NCI-H146 treated with DMSO at 0.1 percent for 48 hours (cell line): ENCODE data around the gene HSPA1B.
"Not testable (repeated sequence)": the region's sequence is repeated elsewhere in the genome, so short reads cannot be mapped to it uniquely, and the experiment has no call there.

Source experiments
- DNase-seq: peaks from one replicate; lab custom pipeline; 2025; ENCODE audit not compliant: unreplicated experiment; lab: John Stamatoyannopoulos, UW

HSPA1B gene

DNA sequence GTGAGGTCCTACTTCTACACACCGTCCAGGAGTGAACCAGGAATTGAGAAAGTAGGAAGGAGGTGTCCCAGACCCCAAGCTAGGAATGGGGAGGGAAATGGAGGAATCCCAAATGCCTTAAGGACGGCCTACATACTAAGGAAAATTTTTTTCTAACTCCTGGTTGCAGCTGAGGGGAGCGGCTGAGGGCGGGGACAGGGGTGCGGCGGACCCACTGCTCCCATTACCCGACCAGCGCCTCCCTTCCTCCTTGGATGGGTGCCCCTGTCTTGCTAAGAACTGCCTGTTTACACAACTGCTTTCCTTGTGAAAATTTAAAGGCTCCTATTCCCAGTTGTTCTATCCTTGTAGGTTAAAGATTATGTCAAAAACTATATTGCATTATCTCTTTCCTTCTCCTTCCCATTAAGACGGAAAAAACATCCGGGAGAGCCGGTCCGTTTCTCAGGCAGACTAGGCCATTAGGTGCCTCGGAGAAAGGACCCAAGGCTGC lies 699 bp upstream of the HSPA1B start:
- no peak for DNase-seq

- no peak for DNase-seq
These were observed 2.2 kb downstream of the HSPA1B start for GRCh38 chr6:31829633-31830283.

- DNase-seq: no peak
These were observed 3.4 kb downstream of the HSPA1B start for GRCh38 chr6:31830886-31831335.

DNA sequence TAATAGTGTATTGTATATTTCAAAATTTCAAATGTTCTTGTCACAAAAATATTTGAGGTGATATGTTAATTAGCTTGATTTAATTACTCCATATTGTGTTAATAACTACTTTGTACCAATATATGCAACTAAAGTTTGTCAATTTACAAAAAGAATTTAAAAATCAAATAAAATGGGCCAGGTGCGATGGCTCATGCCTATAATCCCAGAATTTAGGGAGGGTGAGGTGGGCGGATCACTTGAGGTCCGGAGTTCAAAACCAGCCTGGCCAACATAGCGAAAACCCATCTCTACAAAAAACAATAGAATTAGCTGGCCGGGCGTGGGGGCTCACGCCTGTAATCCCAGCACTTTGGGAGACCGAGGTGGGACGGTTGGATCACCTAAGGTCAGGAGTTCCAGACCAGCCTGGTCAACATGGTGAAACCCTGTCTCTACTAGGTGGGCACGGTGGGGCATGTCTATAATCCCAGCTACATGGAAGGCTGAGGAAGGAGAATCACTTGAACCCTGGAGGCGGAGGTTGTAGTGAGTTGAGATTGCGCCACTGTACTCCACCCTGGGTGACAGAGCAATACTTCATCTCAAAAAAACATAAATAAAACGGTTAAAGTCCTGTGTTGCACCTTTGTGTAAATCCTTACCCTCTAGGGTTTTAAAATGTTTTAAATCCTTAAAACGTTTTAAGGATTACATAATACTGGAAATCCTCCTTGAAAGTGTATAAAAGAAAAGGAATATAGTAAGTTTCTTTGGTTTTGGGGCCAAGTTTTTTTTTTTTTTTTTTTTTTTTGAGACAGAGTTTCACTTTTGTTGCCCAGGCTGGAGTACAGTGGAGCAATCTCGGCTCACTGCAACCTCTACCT lies 4.0 kb downstream of the HSPA1B start:
- no peak for DNase-seq

GRCh38 chr6:31834367-31835250 lies 7.1 kb downstream of the HSPA1B start:
- peak; percentile 83 for DNase-seq

- DNase-seq: no peak
These were observed 8.5 kb downstream of the HSPA1B start for GRCh38 chr6:31836047-31836473.

DNA sequence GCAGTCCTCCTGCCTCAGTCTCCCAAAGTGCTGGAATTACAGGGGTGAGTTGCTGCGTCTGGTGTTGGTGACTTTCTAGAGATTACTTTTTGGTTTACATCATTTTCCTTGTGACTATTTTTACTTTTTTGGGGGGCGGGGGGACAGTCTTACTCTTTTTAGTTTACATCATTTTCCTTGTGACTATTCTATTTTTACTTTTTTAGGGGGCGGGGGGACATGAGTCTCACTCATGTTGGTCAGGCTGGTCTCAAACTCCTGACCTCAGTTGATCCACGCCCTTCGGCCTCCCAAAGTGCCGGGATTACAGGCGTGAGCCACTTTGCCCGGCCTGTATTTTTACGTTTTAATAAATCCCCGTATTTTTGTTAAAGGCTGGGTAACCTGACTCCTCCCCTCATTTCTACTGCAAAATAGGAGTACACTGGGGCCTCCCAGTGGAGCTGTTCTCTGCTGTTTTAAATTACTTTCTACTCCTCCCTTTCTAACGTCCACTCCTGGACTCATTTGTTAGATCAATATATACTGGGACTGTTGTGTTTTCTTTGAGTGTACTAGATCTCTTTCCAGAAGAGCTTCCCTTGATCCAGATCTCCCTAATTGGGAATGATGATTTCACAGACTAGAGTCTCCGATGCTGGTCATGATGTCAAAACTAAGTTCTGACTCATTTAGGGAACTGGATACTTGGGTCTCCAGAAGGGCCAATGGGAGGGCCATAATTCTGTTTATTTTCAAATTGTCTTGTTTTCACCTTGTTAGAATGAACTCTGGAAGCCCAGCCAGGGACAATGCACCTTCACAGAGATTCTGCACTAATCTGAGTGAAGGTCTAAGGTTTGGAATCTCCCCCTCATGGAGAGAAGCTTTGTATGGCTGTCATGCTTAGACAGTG lies 9.2 kb downstream of the HSPA1B start:
- no peak for DNase-seq

DNA sequence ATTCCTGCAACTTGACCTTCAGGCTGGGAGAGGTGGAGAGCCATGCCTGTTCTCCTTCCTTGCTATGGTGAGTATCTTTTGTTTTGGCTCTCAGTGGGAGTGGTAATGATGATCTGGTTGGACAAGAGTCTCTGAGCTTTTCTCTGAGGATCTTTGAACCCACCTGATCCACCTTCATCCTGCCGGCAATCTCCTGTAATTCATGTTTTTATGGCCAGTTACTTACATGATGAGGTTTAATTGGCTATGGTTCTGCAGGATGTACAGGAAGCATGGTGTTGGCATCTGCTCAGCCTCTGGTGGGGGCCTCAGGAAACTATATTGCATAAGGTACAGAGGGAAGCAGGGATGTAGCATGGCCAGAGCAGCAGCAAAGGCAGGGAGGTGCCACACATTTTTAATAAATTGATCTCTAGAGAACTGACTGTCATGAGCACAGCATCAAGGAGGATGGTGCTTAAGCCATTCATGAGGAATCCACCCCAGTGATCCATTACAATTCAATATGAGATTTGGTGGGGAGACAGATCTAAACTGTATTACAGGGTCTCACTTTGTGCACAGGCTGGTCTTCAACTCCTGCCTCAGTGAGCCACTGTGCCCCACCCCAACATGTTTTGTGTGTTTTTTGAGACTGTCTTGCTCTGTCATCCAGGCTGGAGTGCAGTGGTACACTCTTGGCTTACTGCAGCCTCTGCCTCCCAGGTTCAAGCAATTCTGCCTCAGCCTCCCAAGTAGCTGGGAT lies 10.0 kb downstream of the HSPA1B start:
- no peak for DNase-seq

GRCh38 chr6:31838114-31838553 lies 10.6 kb downstream of the HSPA1B start:
- not testable (repeated sequence) for DNase-seq

GRCh38 chr6:31838968-31839367 lies 11.4 kb downstream of the HSPA1B start:
- DNase-seq: no peak

DNA sequence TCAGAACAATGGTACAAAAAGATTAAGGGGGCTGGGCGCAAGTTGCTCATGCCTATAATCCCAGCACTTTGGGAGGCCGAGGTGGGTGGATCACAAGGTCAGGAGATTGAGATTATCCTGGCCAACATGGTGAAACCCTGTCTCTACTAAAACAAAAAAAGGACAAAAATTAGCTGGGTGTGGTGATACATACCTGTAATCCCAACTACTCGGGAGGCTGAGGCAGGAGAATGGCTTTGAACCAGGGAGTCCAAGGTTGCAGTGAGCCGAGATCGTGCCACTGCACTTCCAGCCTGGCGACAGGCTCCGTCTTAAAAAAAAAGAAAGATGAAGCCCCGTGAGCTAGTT lies 12.2 kb downstream of the HSPA1B start:
- not testable (repeated sequence) for DNase-seq

DNA sequence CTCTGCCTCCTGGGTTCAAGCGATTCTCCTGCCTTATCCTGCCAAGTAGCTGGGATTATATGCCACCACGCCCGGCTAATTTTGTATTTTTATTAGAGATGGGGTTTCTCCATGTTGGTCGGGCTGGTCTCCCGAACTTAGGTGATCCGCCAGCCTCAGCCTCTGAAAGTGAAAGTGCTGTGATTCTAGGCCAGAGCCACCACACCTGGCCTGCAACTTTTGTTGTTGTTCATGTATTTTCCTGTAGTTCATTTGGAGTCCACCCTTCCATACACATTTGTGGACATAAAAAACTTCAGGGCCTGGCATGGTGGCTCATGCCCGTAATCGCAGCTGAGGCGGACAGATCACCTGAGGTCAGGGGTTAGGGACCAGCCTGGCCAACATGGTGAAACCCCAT lies 14.5 kb downstream of the HSPA1B start:
- no peak for DNase-seq

- DNase-seq: no peak
These were observed 17.0 kb downstream of the HSPA1B start for GRCh38 chr6:31844507-31844906.

DNA sequence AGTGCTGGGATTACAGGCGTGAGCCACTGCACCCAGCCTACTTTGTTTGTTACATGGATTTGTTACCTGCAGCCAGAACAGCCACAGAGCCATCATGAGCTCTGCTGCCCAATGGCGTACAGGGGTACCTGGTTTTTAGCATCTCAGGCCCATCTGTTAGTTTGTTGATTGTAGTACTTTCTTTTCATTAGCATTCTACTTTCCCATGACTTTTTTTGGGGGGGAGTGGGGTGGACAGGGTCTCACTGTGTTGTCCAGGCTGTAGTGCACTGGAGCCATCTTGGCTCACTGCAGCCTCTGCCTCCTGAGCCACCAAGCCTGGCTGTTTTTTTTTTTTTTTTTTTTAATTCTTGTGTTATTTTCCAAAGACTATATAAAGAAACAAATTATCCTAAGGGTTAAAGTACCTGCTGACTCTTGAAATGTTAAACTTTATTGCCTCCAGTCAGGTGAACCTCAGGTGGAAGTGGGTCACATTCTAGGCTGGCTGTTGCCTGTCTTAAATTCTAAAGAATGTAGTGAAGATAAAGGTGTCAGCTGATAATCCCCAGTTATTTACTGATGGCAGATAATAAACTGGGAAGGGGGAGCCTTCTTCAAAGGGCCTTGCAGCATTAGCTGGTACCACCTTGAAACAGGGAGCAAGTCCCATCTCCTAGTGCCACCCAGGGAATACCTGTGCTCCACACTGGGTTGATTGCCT lies 19.9 kb downstream of the HSPA1B start:
- DNase-seq: no peak

DNA sequence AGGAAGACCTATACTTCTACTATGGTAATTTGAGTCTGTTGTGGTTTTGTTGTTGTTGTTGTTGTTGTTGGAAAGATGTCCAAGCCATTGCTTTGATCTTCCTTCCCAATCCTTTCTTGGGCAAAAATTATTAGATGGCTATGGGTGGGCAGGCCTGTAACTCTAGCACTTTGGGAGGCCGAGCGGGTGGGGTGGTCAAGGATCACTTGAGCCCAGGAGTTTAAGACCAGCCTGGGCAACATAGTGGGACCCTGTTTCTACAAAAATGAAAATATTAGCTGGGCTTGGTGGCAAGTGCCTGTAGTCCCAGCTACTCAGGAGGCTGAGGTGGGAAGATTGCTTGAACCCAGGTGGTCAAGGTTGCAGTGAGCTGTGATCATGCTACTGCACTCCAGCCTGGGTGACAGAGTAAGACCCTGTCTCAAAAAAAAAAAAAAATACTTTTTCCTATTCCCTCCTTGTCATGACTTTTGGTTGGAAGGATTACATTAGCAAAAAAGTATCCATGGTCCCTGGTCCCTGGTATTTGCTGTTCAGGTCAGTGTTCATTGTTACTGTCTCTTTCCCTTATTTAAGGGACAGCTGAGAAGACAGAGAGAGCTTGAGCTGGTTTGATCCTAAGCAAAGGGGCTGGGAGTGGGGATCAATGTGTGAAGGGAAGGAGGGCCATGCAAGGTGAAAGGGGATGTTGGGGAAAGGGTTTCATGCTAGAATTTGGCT lies 23.4 kb downstream of the HSPA1B start:
- DNase-seq: no peak

- no peak for DNase-seq
These were observed 23.9 kb downstream of the HSPA1B start for GRCh38 chr6:31851485-31851832.

DNA sequence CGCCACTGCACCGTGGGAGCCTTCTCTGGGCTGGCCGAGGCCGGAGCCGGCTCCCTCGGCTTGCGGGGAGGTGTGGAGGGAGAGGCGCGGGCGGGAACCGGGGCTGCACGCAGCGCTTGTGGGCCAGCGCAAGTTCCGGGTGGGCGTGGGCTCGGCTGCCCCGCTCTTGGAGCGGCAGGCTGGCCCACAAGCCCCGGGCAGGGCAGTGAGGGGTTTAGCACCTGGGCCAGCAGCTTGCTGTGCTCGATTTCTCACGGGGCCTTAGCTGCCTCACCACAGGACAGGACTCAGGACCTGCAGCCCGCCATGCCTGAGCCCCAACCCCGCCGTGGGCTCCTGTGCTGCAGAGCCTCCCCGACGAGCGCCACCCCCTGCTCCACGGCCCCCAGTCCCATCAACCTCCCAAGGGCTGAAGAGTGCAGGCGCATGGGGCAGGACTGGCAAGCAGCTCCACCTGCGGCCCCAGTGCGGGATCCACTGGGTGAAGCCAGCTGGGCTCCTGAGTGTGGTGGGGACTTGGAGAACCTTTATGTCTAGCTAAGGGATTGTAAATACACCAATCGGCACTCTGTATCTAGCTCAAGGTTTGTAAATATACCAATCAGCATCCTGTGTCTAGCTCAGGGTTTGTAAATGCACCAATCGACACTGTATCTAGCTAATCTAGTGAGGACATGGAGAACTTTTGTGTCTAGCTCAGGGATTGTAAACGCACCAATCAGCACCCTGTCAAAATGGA lies 24.6 kb downstream of the HSPA1B start:
- not testable (repeated sequence) for DNase-seq

DNA sequence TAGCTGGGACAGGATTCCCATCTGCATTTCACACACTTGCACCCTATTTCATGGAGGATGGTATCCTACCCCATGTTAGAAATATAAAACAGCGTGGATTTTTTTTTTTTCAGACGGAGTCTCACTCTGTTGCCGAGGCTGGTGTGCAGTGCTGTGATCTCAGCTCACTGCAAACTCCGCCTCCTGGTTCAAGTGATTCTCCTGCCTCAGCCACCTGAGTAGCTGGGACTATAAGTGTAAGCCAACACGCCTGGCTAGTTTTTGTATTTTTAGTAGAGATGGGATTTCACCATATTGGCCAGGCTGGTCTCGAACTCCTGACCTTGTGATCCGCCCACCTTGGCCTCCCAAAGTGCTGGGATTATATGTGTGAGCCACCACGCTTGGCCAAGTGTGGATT lies 30.2 kb downstream of the HSPA1B start:
- not testable (repeated sequence) for DNase-seq
